AG04450 (cell line): ENCODE measurements around the gene ABI3BP. TPM values are rescaled to one million over a fixed set of nuclear protein-coding genes. Genes with fewer than 3 reads are reported as not detected.

ENCODE experiments used
- CTCF ChIA-PET: fragments of 300-600, 350-600 bp; formaldehyde crosslinking; extraction: SDS; loops from one replicate; lab custom pipeline; 2022; ENCODE audit warnings: antibody characterized with exemption, inconsistent platforms; lab: Charles Lee
- POLR2A ChIA-PET: fragments of 350-600 bp; formaldehyde crosslinking; extraction: SDS; loops from one replicate; lab custom pipeline; 2021; ENCODE audit warnings: antibody characterized with exemption, inconsistent platforms; lab: Yijun Ruan, JAX
- DNase-seq: peaks from one replicate; pipeline ENCODE4 v3.0.0-alpha.2; 2011; ENCODE audit warnings: low read depth, low spot score
- H3K27ac ChIP-seq: one replicate; pipeline ENCODE4 v1.5.1; 2012; ENCODE audit warnings: low read depth, low read length, control low read depth
- H3K27me3 ChIP-seq: one replicate; pipeline ENCODE4 v1.6.0; 2012; ENCODE audit warnings: low read length; ENCODE audit not compliant: control insufficient read depth, insufficient read depth
- H3K4me3 ChIP-seq: 2 replicates; pipeline ENCODE4 v1.5.1; 2011; ENCODE audit warnings: mild to moderate bottlenecking, low read depth, low read length, control low read depth
- H3K9me3 ChIP-seq: 2 replicates; pipeline ENCODE4 v1.5.1; 2012; ENCODE audit warnings: low read length; ENCODE audit not compliant: control insufficient read depth, insufficient read depth
- polyA plus RNA-seq: library from polyadenylated mRNA; depleted of rRNA; stranded (reverse); fragments of >200 nt; gene quantifications from 2 replicates; pipeline ENCODE4 v1.2.3, GENCODE V29; 2011
- TF ChIP-seq, protein P1 (sequence below): IDR thresholded peaks from 2 replicates; pipeline ENCODE4 v1.5.1; 2011; ENCODE audit warnings: low read depth, low read length, control low read depth, inconsistent platforms

Gene ABI3BP
- polyA plus RNA-seq, 1 experiment: 5.3 TPM

DNA sequence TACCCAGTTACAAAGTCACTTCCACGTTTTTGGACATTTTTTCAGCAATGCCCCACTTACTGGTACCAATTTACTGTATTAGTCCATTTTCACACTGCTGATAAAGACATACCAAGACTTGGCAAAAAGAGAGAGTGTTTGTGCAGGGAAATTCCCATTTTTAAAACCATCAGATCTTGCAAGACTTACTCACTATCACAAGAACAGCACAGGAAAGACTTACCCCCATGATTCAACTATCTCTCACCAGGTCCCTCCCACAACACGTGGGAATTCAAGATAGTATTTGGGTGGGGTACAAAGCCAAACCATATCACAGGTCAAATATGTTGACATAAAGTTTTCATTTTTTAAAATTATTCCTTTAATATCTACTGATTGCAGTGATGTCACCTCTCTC is 16.2 kb upstream of the ABI3BP start:
- no peaks in the 10 kb centered on the region for H3K27me3 ChIP-seq
- no peak overlapping the region for H3K4me3 ChIP-seq
- peaks cover 7% of the 10 kb centered on the region for H3K9me3 ChIP-seq
- DNase-seq: no peak
- H3K27ac ChIP-seq: no peak overlapping the region
- POLR2A ChIA-PET: no interaction called here
- CTCF ChIA-PET: no interaction called here
- TF ChIP-seq, protein P1, sequence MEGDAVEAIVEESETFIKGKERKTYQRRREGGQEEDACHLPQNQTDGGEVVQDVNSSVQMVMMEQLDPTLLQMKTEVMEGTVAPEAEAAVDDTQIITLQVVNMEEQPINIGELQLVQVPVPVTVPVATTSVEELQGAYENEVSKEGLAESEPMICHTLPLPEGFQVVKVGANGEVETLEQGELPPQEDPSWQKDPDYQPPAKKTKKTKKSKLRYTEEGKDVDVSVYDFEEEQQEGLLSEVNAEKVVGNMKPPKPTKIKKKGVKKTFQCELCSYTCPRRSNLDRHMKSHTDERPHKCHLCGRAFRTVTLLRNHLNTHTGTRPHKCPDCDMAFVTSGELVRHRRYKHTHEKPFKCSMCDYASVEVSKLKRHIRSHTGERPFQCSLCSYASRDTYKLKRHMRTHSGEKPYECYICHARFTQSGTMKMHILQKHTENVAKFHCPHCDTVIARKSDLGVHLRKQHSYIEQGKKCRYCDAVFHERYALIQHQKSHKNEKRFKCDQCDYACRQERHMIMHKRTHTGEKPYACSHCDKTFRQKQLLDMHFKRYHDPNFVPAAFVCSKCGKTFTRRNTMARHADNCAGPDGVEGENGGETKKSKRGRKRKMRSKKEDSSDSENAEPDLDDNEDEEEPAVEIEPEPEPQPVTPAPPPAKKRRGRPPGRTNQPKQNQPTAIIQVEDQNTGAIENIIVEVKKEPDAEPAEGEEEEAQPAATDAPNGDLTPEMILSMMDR: no peak

DNA sequence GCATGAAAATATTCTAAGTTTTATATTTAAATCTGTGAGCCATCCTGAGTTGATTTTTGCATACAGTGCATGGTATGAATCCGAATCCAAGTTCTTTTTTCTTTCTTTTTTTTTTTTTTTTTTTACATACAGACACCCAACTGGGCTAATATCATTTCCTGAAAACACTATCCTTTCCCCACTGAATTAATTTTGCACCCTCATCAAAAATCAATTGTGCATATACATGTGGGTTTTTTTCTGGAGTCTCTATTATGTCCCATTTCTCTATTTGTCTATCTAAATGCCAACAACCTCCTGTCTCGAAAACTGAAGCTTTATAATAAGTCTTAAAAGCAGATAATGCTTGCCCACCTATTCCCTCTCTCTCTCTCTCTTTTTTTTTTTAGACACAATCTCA is 5.9 kb upstream of the ABI3BP start:
- Histone ChIP-seq H3K4me3 (no peak overlapping the region), H3K27me3 (no peaks in the 10 kb centered on the region), H3K9me3 (no peaks in the 10 kb centered on the region), H3K27ac (no peak overlapping the region)
- DNase-seq: no peak
- TF ChIP-seq, protein P1: no peak
- ChIA-PET CTCF (interaction anchor here (0.6 kb wide), 1 partner anchor 30 kb away, joined by 3 read pairs; no protein-coding TSS in a partner anchor), POLR2A (interaction anchor here (0.6 kb wide), 1 partner anchor 24 kb away, joined by 5 read pairs; no protein-coding TSS in a partner anchor)

DNA sequence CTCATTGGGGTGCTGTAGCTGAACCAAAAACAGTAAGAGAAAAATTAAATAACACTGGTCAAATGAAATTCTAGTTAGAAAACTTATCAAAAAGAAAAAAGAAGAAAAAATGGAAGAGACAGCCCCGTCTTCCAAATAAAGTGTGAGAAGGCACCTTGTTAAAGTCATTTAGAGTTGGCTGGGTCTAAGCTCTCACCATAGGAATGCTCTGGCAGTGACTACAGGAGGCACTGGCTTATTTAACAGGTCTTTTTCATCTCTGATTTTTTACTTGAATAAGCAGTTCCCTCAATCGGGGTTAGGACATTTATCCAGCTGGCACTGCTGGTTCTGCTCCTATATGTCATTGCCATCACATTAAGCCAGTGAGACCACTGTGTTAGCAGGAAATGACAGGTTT is 1.6 kb upstream of the ABI3BP start:
- ChIA-PET POLR2A (no interaction called here), CTCF (no interaction called here)
- no peaks in the 10 kb centered on the region for H3K27me3 ChIP-seq
- TF ChIP-seq, protein P1: no peak
- H3K9me3 ChIP-seq: no peaks in the 10 kb centered on the region
- H3K4me3 ChIP-seq: no peak overlapping the region
- H3K27ac ChIP-seq: no peak overlapping the region
- DNase-seq: no peak

DNA sequence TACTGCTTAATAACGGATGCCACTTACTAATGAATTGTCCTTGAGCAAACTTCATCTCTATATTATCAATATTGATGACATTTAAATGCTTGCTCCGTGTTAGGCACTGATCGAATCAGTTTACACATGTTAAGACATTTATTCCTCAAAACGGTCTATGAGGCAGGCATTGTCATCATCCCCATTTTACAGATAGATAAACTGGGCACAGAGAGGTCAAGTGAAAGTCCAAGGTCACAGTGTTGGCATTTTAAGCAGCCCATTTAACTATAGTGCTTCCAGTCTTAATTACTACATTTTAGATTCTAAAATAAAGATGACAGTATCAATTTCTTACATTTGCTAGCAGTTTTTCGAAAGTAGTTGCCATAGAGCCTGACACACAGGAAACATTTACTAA is 966 bp upstream of the ABI3BP start:
- H3K4me3 ChIP-seq: no peak overlapping the region
- no peak for DNase-seq
- TF ChIP-seq, protein P1: no peak
- POLR2A ChIA-PET: no interaction called here
- CTCF ChIA-PET: interaction anchor here (1.4 kb wide), 1 partner anchor 76 kb away, joined by 3 read pairs; no protein-coding TSS in a partner anchor
- no peaks in the 10 kb centered on the region for H3K9me3 ChIP-seq
- no peaks in the 10 kb centered on the region for H3K27me3 ChIP-seq
- no peak overlapping the region for H3K27ac ChIP-seq

DNA sequence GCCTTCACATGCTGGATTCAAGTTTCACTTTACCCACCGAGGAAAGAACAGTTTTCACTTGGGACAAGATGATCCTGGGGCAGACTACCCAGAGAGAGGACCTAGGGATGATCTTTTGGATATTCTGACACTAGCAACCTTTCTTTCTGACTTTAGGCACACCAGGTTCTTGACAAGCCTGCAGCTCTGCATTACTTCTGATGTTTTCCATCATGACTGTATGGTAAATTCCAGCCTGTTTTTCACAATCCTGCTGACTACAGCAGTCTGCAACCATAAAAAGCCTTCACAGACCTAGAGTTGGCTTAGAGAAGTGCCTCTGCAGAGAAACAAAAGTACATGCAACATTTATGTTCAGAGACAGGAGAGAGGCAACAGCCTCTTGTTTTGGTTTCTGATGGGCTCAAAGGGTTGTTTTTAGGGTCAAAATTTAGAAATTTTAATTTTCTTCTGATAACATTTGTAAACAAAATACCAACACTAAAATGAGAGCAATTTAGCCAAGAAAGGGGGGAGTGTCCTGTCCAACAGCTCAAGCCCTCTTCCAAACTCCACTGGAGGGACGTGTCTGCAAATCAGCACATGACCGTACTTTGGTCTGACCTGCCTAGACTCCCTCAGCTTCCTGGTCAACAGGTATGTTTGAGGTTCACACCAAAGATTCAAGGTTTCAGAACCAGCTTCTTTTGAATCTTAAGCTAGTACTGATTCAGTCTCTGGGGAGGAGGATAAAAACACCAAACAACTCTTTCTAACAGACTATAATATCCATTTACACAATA is 799 bp downstream of the ABI3BP start:
- Histone ChIP-seq H3K27ac (peak overlapping the region; percentile 12), H3K4me3 (peak overlapping the region; percentile 55), H3K9me3 (no peaks in the 10 kb centered on the region), H3K27me3 (no peaks in the 10 kb centered on the region)
- ChIA-PET CTCF (interaction anchor here (0.6 to 1.2 kb wide), 4 partner anchors 73 to 203 kb away, joined by 3 to 4 read pairs (median 3); no protein-coding TSS in a partner anchor), POLR2A (interaction anchor here (1.7 kb wide), 1 partner anchor 10 kb away, joined by 4 read pairs; no protein-coding TSS in a partner anchor)
- TF ChIP-seq, protein P1: no peak
- no peak for DNase-seq
